HG02870 (cell line): Measurements from ENCODE around the gene PPP6R3.
"Not testable (repeated sequence)": the region's sequence is repeated elsewhere in the genome, so short reads cannot be mapped to it uniquely, and the experiment has no call there.

Experiments
- ATAC-seq: cut with Tn5 transposase; IDR thresholded peaks from one replicate; pipeline ENCODE4 v1.9.1; 2021; ENCODE audit warnings: mild to moderate bottlenecking, moderate library complexity; ENCODE audit not compliant: unreplicated experiment

Gene PPP6R3

GRCh38 chr11:68460741-68461574 is at the start of gene PPP6R3:
TSS of gene PPP6R3 (plus strand) at chr11:68460752. CDS start at chr11:68537665, 76,913 bp downstream.
- peak; percentile 23 for ATAC-seq

- no peak for ATAC-seq
Measured at GRCh38 chr11:68411501-68411991, 49.0 kb upstream of the PPP6R3 start.

- ATAC-seq = peak; percentile 55
Measured at GRCh38 chr11:68412593-68413475, 47.7 kb upstream of the PPP6R3 start.

- no peak for ATAC-seq
Measured at GRCh38 chr11:68413591-68413999, 47.0 kb upstream of the PPP6R3 start.

- ATAC-seq = no peak
Measured at GRCh38 chr11:68414496-68415221, 45.9 kb upstream of the PPP6R3 start.

- ATAC-seq = no peak
Measured at GRCh38 chr11:68416070-68416578, 44.4 kb upstream of the PPP6R3 start.

GRCh38 chr11:68418648-68419047 is 41.9 kb upstream of the PPP6R3 start:
- ATAC-seq = no peak

GRCh38 chr11:68420171-68420570 is 40.4 kb upstream of the PPP6R3 start:
- ATAC-seq = no peak

GRCh38 chr11:68423481-68423880 is 37.1 kb upstream of the PPP6R3 start:
- ATAC-seq = no peak

GRCh38 chr11:68424101-68424632 is 36.4 kb upstream of the PPP6R3 start:
- ATAC-seq = no peak

GRCh38 chr11:68424981-68425865 is 35.3 kb upstream of the PPP6R3 start:
- no peak for ATAC-seq

- ATAC-seq = no peak
Measured at GRCh38 chr11:68425866-68426380, 34.6 kb upstream of the PPP6R3 start.

GRCh38 chr11:68429661-68430060 is 30.9 kb upstream of the PPP6R3 start:
- no peak for ATAC-seq

GRCh38 chr11:68430384-68430783 is 30.2 kb upstream of the PPP6R3 start:
- no peak for ATAC-seq

- no peak for ATAC-seq
Measured at GRCh38 chr11:68430801-68431200, 29.8 kb upstream of the PPP6R3 start.

GRCh38 chr11:68431984-68432645 is 28.4 kb upstream of the PPP6R3 start:
- no peak for ATAC-seq

- no peak for ATAC-seq
Measured at GRCh38 chr11:68432874-68433273, 27.7 kb upstream of the PPP6R3 start.

- ATAC-seq = no peak
Measured at GRCh38 chr11:68433541-68433940, 27.0 kb upstream of the PPP6R3 start.

- not testable (repeated sequence) for ATAC-seq
Measured at GRCh38 chr11:68434159-68434558, 26.4 kb upstream of the PPP6R3 start.
